Ovary (tissue), 9 donors: ENCODE data around the gene MFF. TPM values are rescaled to one million over a fixed set of nuclear protein-coding genes. Genes with fewer than 3 reads are reported as not detected.

ENCODE experiments used
- DNase-seq, 5 donors: peaks; one replicate each; pipeline ENCODE4 v3.0.0-alpha.2; 2019 to 2020
- H3K27ac ChIP-seq, 2 donors: fragments of 200-600 bp; one replicate each; pipeline versions ENCODE4 v1.5.1 to v1.8.0; 2019 to 2022
- H3K27me3 ChIP-seq: fragments of 200-600 bp; one replicate; pipeline ENCODE4 v1.8.0; 2022
- H3K36me3 ChIP-seq: fragments of 200-600 bp; sonication (generic); one replicate; pipeline ENCODE4 v1.5.1; 2019
- H3K4me1 ChIP-seq: one replicate; pipeline ENCODE4 v1.8.1; 2013; ENCODE audit warnings: mild to moderate bottlenecking, moderate library complexity; ENCODE audit not compliant: insufficient read depth
- H3K4me3 ChIP-seq: fragments of 200-600 bp; sonication (generic); one replicate; pipeline ENCODE4 v1.5.1; 2017
- H3K9me3 ChIP-seq, 2 donors: fragments of 200-600 bp in 1 of 2; sonication (generic) in 1 of 2; one replicate each; pipeline versions ENCODE4 v1.5.1 to v1.8.1; 2013 to 2019; ENCODE audit warnings: mild to moderate bottlenecking in 1 of 2, moderate library complexity in 1 of 2
- EP300 ChIP-seq: sonication (generic); formaldehyde crosslinking; IDR thresholded peaks from one replicate; pipeline ENCODE4 v1.6.1; 2017; ENCODE audit warnings: antibody characterized with exemption
- POLR2A ChIP-seq: fragments of 450-650 bp; IDR thresholded peaks from one replicate; pipeline ENCODE4 v1.6.1; 2017; ENCODE audit warnings: antibody characterized with exemption, mild to moderate bottlenecking, moderate library complexity
- WGBS, 3 donors: extraction: QIAGEN DNeasy Blood & Tissue Kit in 1 of 3; methylation state at CpG; one replicate each; pipeline versions ENCODE4 v1.1.5 to v1.1.7; 2013 to 2017; 5-methylcytosine and 5-hydroxymethylcytosine counted together
- intact Hi-C, 4 donors: fragments of 100-400 bp; cut with DNase I; formaldehyde crosslinking; loops; one replicate each; pipeline versions ENCODE4 v1.11.0 to v1.15.1; 2022 to 2023
- polyA plus RNA-seq, 2 donors: library from polyadenylated mRNA; stranded (reverse); fragments of 200-250 nt in 1 of 2; fragments of 350-450 nt in 1 of 2; fragmentation: Illumina TruSeq in 1 of 2; extraction: RNeasy Lipid Tissue Mini Kit (QIAGEN cat#74804) in 1 of 2; gene quantifications; one replicate each; pipeline ENCODE4 v1.2.3, GENCODE V29; 2013 to 2014
- total RNA-seq, 7 donors: library from RNA; depleted of rRNA in 2 of 7; stranded (reverse); fragments of >200 nt in 2 of 7; fragmentation: NEBNext Ultra II Directional in 3 of 7; extraction: Animal tissue kit (Norgen Biotek cat#: 25700) in 3 of 7; gene quantifications; one replicate each; pipeline versions ENCODE4 v1.1.0 to v1.2.4, GENCODE V29; 2016 to 2023
- TF ChIP-seq, protein P1 (sequence below), 3 donors: fragments of 450-650 bp in 2 of 3; fragments of 200-600 bp in 1 of 3; IDR thresholded peaks; one replicate each; pipeline versions ENCODE4 v1.5.1 to v1.8.0; 2016 to 2022; ENCODE audit warnings: antibody characterized with exemption in 3 of 3, mild to moderate bottlenecking in 1 of 3
- donor health status: DM: no; HTN: no; CAD: no; lungs with moderate emphysema.
- donor health status: DM: no; HTN: no; CAD: no.
- donor health status: Bipolar disorder and iron deficiency.
- donor health status: DM: yes; HTN: yes; CAD: no.
- donor health status: DM: no; HTN: no; CAD: no.
- donor health status: DM: yes; HTN: yes; CAD: no.

Gene MFF
- total and polyA plus RNA-seq, 9 donors, result 57.1 to 101 (median 71.0) TPM

DNA sequence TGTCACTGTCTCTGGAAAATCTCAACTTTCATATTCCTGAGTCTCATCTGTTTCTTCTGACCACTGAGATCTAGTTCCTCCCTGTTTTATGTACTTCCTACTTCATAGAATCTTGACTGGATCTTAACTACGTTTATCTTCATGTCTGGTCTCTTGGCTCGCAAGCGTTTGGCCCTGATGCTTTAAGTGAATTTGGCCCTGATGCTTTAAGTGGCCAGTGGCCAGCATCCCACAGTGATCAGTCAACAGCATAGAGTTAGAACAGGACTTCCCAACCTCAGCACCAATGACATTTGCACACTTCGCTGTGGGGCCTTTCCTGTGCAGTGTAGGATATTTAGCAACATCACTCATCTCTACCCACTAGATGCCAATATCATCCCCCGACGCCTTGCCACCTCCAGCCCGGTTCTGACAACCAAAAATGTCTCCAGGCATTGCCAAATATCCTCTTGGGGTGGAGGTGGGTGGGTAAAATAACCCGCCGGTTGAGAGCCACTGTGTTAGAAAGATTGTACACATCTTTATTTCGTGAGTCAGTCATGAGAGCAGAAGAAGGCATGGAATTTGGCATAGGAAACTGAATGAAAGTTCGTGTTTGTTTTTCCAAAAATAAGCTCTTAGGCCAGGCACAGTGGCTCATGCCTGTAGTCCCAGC lies 41.8 kb downstream of the MFF start:
- no peak for DNase-seq
- no peaks in the 10 kb centered on the region for H3K9me3 ChIP-seq
- intact Hi-C loops, result no loop called here
- 58 to 63% (median 59%) methylated on average over 11 of the region's 11 CpGs for WGBS, 3 donors
- no peaks in the 10 kb centered on the region for H3K4me1 ChIP-seq
- no peak overlapping the region for H3K27ac ChIP-seq
- TF ChIP-seq POLR2A, result no peak
- TF ChIP-seq, protein P1, sequence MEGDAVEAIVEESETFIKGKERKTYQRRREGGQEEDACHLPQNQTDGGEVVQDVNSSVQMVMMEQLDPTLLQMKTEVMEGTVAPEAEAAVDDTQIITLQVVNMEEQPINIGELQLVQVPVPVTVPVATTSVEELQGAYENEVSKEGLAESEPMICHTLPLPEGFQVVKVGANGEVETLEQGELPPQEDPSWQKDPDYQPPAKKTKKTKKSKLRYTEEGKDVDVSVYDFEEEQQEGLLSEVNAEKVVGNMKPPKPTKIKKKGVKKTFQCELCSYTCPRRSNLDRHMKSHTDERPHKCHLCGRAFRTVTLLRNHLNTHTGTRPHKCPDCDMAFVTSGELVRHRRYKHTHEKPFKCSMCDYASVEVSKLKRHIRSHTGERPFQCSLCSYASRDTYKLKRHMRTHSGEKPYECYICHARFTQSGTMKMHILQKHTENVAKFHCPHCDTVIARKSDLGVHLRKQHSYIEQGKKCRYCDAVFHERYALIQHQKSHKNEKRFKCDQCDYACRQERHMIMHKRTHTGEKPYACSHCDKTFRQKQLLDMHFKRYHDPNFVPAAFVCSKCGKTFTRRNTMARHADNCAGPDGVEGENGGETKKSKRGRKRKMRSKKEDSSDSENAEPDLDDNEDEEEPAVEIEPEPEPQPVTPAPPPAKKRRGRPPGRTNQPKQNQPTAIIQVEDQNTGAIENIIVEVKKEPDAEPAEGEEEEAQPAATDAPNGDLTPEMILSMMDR (IDR thresholded peaks at IDR 0.05), result no peak
- no peaks in the 10 kb centered on the region for H3K27me3 ChIP-seq
- no peak overlapping the region for H3K4me3 ChIP-seq
- H3K36me3 ChIP-seq, result no peaks in the 10 kb centered on the region

DNA sequence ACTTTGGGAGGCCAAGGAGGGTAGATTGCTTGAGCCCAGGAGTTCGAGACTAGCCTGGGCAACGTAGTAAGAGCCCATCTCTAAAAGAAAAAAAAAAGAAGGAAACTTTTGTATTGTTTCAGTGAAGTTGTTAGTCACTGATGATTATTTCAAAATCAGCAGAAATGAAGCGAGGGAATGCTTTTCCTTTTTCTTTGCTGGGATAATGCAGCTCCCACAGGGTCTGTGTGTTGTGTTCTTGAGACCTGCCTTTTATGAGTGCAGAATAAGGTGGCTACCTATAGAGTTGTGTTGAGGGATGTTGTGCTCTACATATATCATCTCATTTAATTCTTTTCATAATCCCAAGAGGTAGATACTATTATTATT lies 42.4 kb downstream of the MFF start:
- intact Hi-C loops, result no loop called here

GRCh38 chr2:227368574-227368973 lies 43.5 kb downstream of the MFF start:
- H3K27ac ChIP-seq, result no peak overlapping the region

More for the DNA sequence above, 42.4 kb downstream of the MFF start:
- DNase-seq, result no peak
- Histone ChIP-seq H3K27ac (no peak overlapping the region), H3K4me3 (no peak overlapping the region), H3K4me1 (no peaks in the 10 kb centered on the region), H3K27me3 (no peaks in the 10 kb centered on the region), H3K9me3 (no peaks in the 10 kb centered on the region), H3K36me3 (no peaks in the 10 kb centered on the region)
- TF ChIP-seq POLR2A (no peak), EP300 (no peak)
- TF ChIP-seq, protein P1 (IDR thresholded peaks at IDR 0.05), result no peak
- 79 to 84% (median 81%) methylated on average over 3 of the region's 3 CpGs for WGBS, 3 donors

DNA sequence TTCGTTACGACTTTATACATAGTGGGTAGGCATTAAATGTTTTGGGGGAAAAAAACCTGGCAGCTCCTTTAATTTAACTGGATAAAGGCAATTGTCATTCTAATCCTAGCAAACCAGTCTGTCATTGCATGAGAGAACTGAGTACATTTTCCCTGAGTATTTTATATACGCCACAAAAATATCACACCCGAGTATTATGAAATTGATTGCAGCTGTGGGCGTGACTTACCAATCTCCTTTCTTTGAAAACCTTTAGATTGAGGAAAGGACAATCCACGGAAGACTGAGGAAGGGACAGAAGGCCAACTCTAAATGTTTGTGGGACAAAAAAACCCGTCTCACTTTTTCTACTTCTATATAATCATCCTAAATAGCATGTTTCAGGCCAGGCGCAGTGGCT lies 45.0 kb downstream of the MFF start:
- Histone ChIP-seq H3K4me3 (no peak overlapping the region), H3K4me1 (no peaks in the 10 kb centered on the region), H3K27me3 (no peaks in the 10 kb centered on the region), H3K27ac (no peak overlapping the region), H3K36me3 (no peaks in the 10 kb centered on the region), H3K9me3 (no peaks in the 10 kb centered on the region)
- intact Hi-C loops, result no loop called here
- TF ChIP-seq EP300 (no peak), POLR2A (no peak)
- TF ChIP-seq, protein P1 (IDR thresholded peaks at IDR 0.05), result no peak
- no peak for DNase-seq
- 88 to 91% (median 90%) methylated on average over 8 of the region's 8 CpGs for WGBS, 3 donors

More at GRCh38 chr2:227368574-227368973, 43.5 kb downstream of the MFF start:
- TF ChIP-seq EP300, result no peak
- no peak for TF ChIP-seq POLR2A
- TF ChIP-seq, protein P1 (IDR thresholded peaks at IDR 0.05), result no peak
- 91 to 96% (median 94%) methylated on average over 5 of the region's 5 CpGs for WGBS, 3 donors
- DNase-seq, result no peak
- no peaks in the 10 kb centered on the region for H3K36me3 ChIP-seq
- intact Hi-C loops, result no loop called here
- no peak overlapping the region for H3K4me3 ChIP-seq
- no peaks in the 10 kb centered on the region for H3K9me3 ChIP-seq
- no peaks in the 10 kb centered on the region for H3K27me3 ChIP-seq
- no peaks in the 10 kb centered on the region for H3K4me1 ChIP-seq
